Esophagus muscularis mucosa (tissue), 4 donors: Measurements from ENCODE around the gene ABCC3. TPM values are rescaled to one million over a fixed set of nuclear protein-coding genes. Genes with fewer than 3 reads are reported as not detected.

Experiments
- DNase-seq: peaks from one replicate; pipeline ENCODE4 v3.0.0-alpha.2; 2017; ENCODE audit errors: extremely low spot score
- H3K27ac ChIP-seq, 4 donors: fragments of 200-600 bp; sonication (generic); replicated peaks in 1 of 4; 1 replicate in 3 of 4; 2 replicates in 1 of 4; pipeline ENCODE4 v1.5.1; 2016 to 2019; ENCODE audit warnings: mild to moderate bottlenecking in 1 of 4
- H3K27me3 ChIP-seq, 4 donors: fragments of 200-600 bp; sonication (generic); one replicate each; pipeline versions ENCODE4 v1.5.1 to v1.6.0; 2016 to 2019
- H3K36me3 ChIP-seq, 4 donors: fragments of 200-600 bp; sonication (generic); one replicate each; pipeline ENCODE4 v1.5.1; 2016 to 2019
- H3K4me1 ChIP-seq, 4 donors: fragments of 200-600 bp; sonication (generic); one replicate each; pipeline ENCODE4 v1.5.1; 2016 to 2019
- H3K4me3 ChIP-seq, 4 donors: fragments of 200-600 bp; sonication (generic); 1 replicate in 2 of 4; 2 replicates in 2 of 4; pipeline ENCODE4 v1.5.1; 2016 to 2019; ENCODE audit warnings: mild to moderate bottlenecking in 4 of 4, moderate library complexity in 1 of 4
- H3K9me3 ChIP-seq, 4 donors: fragments of 200-600 bp; sonication (generic); 1 replicate in 3 of 4; 2 replicates in 1 of 4; pipeline ENCODE4 v1.5.1; 2016 to 2019
- CTCF ChIP-seq, 3 experiments: fragments of 200-600 bp in 2 of 3; fragments of 450-650 bp in 1 of 3; sonication (generic) in 2 of 3; IDR thresholded peaks; one replicate each; pipeline ENCODE4 v1.5.1; 2017 to 2019; ENCODE audit warnings: antibody characterized with exemption in 3 of 3, mild to moderate bottlenecking in 2 of 3, moderate library complexity in 1 of 3
- EP300 ChIP-seq: sonication (generic); formaldehyde crosslinking; IDR thresholded peaks from one replicate; pipeline ENCODE4 v1.6.1; 2017; ENCODE audit warnings: antibody characterized with exemption
- POLR2A ChIP-seq: fragments of 450-650 bp; IDR thresholded peaks from one replicate; pipeline ENCODE4 v1.6.1; 2017; ENCODE audit warnings: antibody characterized with exemption, moderate library complexity, mild to moderate bottlenecking, low read depth
- POLR2AphosphoS5 ChIP-seq, 2 donors: sonication (generic); formaldehyde crosslinking; IDR thresholded peaks; one replicate each; pipeline ENCODE4 v1.6.1; 2017; ENCODE audit warnings: antibody characterized with exemption in 2 of 2
- WGBS: methylation state at CpG from one replicate; pipeline ENCODE4 v1.1.5; 2018; 5-methylcytosine and 5-hydroxymethylcytosine counted together
- intact Hi-C: fragments of 100-400 bp; cut with DNase I; formaldehyde crosslinking; loops from one replicate; pipeline ENCODE4 v1.15.1; 2023
- total RNA-seq, 4 donors: library from RNA; depleted of rRNA; stranded (reverse); fragments of >200 nt; gene quantifications; one replicate each; pipeline versions ENCODE4 v1.1.0 to v1.2.1, GENCODE V29; 2016

ABCC3 gene
- total RNA-seq, 4 donors from 2014 or later = 0.50 to 2.9 (median 1.9) TPM

GRCh38 chr17:50681263-50682200, 46.9 kb downstream of the ABCC3 start:
- H3K27ac ChIP-seq = peak overlapping the region in 2 of 4 donors; percentile 9 to 48
- 56% methylated on average over 27 of the region's 27 CpGs for WGBS
- no peaks in the 10 kb centered on the region for H3K9me3 ChIP-seq
- peak; percentile 94 for DNase-seq
- intact Hi-C loops = loop anchor here (2.0 to 5.0 kb wide), 2 partner anchors 51 to 134 kb away; partner anchors contain the start of gene SPATA20
- peaks cover 9 to 27% (median 22%) of the 10 kb centered on the region in 4 donors for H3K4me1 ChIP-seq
- TF ChIP-seq EP300 (no peak), POLR2A (no peak), POLR2AphosphoS5 (IDR thresholded peaks at IDR 0.05) (peak in 1 of 2 donors; percentile 10), CTCF (IDR thresholded peaks at IDR 0.05) (peak; percentile 49 to 57 (median 56))
- H3K36me3 ChIP-seq = no peaks in the 10 kb centered on the region
- peak overlapping the region in 2 of 4 donors; percentile 8 to 11 for H3K4me3 ChIP-seq
- no peaks in the 10 kb centered on the region for H3K27me3 ChIP-seq

DNA sequence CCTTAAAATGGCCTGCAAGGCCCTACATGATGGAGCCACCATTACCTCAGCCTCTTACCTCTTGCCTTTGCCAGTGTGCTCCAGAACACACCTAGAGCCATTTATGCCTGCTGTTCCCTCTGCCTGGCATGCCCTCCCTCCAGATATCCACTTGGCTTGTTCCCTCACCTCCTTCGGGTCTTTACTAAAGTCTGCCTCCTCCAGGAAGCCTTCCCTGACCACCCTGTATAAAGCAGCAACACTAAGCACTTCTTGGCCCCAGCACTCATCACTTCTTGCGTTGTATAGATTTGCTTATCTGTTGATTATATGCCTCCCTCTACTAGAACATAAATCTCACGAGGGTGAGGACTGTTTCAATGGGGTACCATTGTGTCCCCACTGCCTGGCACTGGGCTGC, 47.8 kb downstream of the ABCC3 start:
- no peak for DNase-seq
- no peaks in the 10 kb centered on the region for H3K27me3 ChIP-seq
- TF ChIP-seq EP300 (no peak), POLR2AphosphoS5 (IDR thresholded peaks at IDR 0.05) (no peak), POLR2A (no peak), CTCF (IDR thresholded peaks at IDR 0.05) (no peak)
- no peak overlapping the region for H3K4me3 ChIP-seq
- H3K9me3 ChIP-seq = no peaks in the 10 kb centered on the region
- H3K4me1 ChIP-seq = peaks cover 15 to 36% (median 31%) of the 10 kb centered on the region in 4 donors
- intact Hi-C loops = loop anchor here (2.0 to 5.0 kb wide), 2 partner anchors 52 to 135 kb away; partner anchors contain the start of gene SPATA20
- 86% methylated on average over 3 of the region's 3 CpGs for WGBS
- no peaks in the 10 kb centered on the region for H3K36me3 ChIP-seq
- no peak overlapping the region for H3K27ac ChIP-seq

- DNase-seq = no peak
- WGBS = 89% methylated on average over 3 of the region's 3 CpGs
- intact Hi-C loops = loop anchor here (2.0 to 5.0 kb wide), 2 partner anchors 52 to 136 kb away; partner anchors contain the start of gene SPATA20
- Histone ChIP-seq H3K4me3 (no peak overlapping the region), H3K27ac (no peak overlapping the region), H3K27me3 (no peaks in the 10 kb centered on the region), H3K4me1 (peaks cover 17 to 41% (median 35%) of the 10 kb centered on the region in 4 donors), H3K36me3 (no peaks in the 10 kb centered on the region), H3K9me3 (no peaks in the 10 kb centered on the region)
- TF ChIP-seq POLR2AphosphoS5 (IDR thresholded peaks at IDR 0.05) (no peak), EP300 (no peak), CTCF (IDR thresholded peaks at IDR 0.05) (no peak), POLR2A (no peak)
These were observed 48.3 kb downstream of the ABCC3 start for GRCh38 chr17:50682938-50683337.

GRCh38 chr17:50683434-50684287, 49.0 kb downstream of the ABCC3 start:
- Histone ChIP-seq H3K27me3 (no peaks in the 10 kb centered on the region), H3K4me1 (peaks cover 17 to 43% (median 37%) of the 10 kb centered on the region in 4 donors), H3K36me3 (no peaks in the 10 kb centered on the region), H3K4me3 (no peak overlapping the region), H3K27ac (no peak overlapping the region), H3K9me3 (no peaks in the 10 kb centered on the region)
- no peak for DNase-seq
- 95% methylated on average over 25 of the region's 28 CpGs for WGBS
- intact Hi-C loops = loop anchor here (2.0 to 5.0 kb wide), 2 partner anchors 53 to 136 kb away; partner anchors contain the start of gene SPATA20
- TF ChIP-seq CTCF (IDR thresholded peaks at IDR 0.05) = no peak
- no peak for TF ChIP-seq EP300
- TF ChIP-seq POLR2A = no peak
- TF ChIP-seq POLR2AphosphoS5 (IDR thresholded peaks at IDR 0.05) = no peak
